GM21360 (cell line): ENCODE data around the gene COG5.

ENCODE experiments used
- ATAC-seq: cut with Tn5 transposase; IDR thresholded peaks from one replicate; pipeline ENCODE4 v1.9.1; 2021; ENCODE audit warnings: mild to moderate bottlenecking, moderate library complexity; ENCODE audit not compliant: unreplicated experiment

Gene COG5

DNA sequence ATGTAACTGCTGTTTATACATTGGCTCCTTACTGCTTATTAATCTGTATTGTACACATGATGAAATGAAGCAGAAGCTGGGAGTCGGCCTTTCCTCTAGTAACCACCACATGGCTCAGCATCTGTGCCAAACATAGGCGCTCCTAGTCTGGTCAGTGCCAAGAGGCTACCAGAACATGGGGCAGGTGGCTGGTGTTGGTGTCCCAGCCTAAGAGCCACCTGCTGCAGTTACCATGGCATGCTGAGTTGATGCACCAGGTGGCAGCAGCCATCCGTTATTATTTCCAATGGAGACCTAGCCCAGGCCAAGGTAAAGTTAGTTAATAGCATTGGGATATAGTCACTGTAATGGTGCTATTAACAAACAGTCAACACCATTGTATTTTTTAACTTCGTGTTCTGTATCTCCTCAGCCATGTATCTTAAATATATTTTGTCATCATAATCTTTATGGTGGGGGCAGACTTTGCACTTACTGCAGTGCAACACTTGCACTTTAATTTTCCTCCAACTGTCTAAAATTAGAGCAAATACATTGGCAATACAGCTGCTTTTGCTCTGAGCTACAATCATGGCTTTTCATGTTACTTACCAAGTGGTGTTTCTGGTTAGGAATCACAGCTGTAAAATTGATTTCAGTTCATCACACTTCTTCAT is 361.8 kb downstream of the COG5 start:
- no peak for ATAC-seq

DNA sequence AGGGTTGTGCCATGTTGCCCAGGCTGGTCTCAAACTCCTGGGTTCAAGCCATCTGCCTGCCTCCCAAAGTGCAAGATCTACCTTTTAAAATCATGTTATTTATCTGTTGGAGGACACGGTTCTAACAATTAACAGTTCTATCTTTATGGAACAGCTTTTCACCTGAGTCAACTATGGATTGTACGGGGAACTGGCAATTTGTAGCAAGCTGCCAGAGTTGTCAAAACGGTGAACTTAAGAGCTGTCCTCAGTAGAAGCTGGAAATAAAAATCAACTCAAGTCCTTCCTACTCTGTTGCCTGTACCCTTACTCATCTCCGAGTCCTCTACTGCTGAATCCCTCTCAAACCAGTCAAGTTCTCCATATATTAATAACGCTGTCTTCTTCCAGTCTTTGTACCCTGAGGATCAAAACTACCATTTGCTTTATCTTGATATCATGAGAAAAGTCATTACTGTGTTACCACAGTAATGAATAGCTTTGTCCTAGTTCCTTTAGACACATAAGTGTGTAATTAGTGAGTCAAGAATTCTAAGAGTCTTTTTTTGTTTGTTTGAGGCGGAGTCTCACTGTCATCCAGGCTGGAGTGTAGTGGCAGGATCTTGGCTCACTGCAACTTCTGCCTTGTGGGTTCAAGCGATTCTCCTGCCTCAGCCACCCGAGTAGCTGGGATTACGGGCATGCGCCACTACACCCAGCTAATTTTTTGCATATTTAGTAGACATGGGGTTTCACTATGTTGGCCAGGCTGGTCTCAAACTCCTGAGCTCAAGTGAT is 366.7 kb downstream of the COG5 start:
- no peak for ATAC-seq

DNA sequence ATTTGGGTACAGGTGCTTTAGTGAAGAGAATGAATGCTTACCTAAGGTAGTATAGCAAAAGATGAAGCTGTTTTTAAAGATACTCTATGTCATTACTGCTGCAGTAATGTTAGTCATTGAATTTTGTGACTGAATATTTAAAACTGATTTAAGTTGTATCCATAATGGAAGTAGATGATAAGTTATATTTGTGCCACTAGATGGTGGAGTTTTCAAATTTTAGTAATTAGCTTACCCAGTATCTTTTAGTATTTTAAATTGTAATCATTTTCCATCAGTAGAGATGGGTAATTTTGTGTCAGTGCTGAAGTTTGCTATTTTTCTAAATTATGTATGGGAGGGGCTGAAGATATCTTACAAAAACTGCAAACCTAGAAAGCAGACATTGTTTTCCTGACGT is 369.7 kb downstream of the COG5 start:
- no peak for ATAC-seq

DNA sequence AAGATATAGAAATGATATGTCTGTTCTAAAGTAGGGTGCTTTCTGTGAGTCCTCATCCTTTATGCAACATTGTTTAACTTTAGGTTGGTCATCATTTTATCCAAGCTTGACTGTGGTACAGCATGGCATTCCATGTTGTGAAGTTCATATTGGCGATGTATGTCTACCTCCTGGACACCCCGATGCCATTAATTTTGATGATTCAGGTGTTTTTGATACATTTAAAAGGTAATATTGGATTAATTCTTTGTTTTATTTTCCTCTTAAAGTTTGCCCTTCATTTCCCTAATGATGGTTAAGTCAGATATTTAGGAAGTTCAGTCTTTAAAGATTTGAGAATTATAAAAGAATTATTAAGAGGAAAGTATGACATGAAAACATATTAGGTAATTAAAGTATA is 373.6 kb downstream of the COG5 start:
- ATAC-seq, result no peak

DNA sequence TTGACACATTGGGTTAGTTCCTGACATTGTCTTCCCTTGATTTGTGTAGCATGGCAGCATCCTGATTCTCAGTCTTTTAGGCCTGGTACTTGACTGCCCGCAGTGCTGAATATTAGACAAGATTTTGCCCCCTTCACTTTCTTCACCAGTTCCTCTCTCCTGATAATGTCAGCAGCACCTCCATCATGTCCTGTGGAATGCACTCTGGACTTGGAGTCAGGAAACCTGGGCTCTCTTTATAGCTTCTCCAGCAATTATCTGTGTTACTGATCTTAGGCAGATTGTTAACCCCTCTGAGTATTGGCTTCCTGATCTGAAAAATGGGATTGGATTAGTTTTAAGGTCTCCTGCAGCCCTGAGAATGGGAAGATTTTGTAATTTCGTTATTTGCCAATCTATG is 375.9 kb downstream of the COG5 start:
- ATAC-seq, result no peak

DNA sequence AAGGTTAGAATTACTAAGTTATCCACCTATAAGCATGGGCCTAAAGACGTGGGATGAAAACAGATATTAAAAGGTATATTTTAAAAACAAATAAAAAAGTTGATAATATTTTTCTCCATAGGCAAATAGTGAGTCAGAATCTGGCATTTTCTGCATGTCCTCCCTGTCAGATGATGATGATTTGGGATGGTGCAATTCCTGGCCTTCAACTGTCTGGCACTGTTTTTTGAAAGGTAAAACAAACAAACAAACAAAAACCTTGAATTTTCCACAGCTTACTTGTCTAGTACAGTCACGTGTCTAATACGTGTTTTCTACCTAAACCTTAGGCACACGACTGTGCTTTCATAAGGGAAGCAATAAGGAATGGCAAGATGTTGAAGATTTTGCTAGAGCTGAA is 377.5 kb downstream of the COG5 start:
- ATAC-seq, result no peak

DNA sequence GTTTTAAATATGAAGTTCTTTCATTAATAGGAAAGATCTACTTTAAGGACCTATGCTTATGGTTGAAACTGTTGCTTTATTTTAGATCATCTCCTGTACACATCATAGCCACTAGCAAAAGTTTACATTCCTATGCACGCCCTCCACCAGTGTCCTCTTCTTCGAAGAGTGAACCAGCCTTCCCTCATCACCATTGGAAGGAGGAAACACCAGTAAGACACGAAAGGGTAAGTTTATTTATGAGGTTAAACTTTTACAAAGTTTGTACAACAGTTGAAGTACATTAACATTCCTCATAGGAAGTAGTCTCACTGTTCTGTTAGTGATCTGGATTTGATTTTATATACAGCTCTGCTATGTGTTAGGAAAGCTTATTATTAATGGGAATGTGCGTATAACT is 378.0 kb downstream of the COG5 start:
- ATAC-seq, result no peak

DNA sequence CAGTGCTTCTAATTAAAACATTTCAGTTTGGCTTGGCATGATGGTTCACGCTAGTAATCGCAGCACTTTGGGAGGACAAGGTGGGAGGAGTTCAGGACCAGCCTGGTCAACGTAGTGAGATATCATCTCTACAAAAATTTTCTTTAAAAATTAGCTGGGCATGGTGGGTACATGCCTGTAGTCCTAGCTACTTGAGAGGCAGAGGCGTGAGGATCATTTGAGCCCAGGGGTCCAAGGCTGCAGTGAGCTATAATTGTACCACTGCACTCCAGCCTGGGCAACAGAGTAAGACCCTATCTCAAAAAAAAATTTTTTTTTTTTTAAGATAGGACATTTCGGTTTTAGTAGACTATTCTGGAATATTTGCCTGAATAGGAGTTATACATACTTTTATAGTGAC is 382.5 kb downstream of the COG5 start:
- ATAC-seq, result no peak

DNA sequence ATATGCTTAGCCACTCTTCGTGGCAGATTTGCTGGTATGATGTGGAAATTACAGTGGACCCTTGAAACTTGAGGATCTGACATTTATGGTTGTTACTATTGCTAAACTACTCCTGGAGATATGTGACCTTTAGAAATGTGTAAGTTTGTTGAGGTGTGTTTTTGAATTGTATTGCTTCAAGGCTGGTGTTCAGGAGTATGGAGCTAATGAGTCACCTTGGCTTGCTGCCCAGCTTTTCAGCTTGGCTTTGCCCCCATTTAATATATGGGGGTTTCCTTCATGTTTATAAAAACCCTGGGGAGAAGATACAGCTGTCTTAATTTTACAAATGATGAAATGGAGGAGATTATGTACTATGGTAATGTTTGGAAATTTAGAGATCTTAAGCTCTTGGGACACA is 383.3 kb downstream of the COG5 start:
- no peak for ATAC-seq

DNA sequence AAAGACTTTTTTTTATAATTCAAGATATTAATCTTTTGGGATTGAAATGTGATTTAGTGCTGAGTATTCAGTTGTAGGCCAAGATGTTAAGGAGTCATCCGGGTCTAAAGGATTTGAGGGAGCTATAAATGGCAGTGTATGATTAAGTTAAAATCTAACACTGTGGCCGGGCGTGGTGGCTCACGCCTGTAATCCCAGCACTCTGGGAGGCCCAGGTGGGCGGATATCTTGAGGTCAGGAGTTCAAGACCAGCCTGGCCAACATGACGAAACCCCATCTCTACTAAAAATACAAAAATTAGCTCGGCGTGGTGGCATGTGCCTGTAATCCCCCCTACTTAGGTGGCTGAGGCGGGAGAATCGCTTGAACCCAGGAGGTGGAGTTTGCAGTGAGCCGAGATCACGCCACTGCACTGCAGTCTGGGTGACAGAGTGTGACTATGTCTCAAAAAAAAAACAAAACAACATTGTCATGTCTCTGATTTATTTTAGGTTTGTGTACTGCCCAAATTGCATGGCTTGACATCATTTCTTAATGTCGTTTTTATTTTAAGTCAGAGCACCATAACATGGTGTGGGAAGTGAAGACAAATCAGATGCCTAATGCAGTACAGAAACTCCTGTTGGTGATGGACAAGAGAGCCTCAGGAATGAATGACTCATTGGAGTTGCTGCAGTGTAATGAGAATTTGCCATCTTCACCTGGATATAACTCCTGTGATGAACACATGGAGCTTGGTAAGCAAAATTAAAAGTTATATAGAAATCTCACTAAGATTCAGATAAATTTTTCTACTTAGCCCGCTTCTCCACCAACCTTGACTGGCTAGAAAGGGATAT is 384.2 kb downstream of the COG5 start:
- no peak for ATAC-seq

DNA sequence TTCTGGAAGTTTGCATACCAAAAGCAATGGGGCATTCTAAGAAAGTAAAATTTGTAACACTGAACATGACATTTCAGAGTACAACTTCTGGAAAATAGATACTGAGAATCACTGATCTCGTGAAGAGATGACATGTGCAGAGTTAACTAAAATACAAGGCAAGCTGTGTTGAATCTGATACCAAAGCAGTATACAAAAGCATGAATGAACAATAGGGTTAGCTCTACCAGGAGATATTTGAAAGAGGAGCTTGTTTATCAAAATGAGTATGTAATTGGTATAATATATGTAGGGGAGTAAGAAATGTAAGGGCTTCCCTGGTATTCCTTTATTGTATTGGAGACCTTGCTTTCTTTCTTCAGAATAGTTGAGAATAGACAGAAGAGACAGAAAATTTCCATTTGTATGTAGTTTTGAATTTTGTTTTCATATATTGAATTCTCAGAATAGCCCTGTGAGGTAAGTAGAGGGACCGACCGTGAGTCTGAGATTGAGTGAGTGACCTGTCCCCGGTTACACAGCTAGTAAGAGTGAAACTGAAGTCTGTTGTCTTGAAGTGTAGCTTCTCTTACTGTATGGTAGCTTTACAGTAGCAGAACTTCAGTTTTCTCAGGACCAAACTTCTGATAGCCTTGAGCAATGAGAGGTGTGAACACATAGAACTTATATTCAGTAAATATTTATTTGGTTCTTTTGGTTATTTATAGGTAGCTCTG is 389.9 kb downstream of the COG5 start:
- peak; percentile 50 for ATAC-seq

DNA sequence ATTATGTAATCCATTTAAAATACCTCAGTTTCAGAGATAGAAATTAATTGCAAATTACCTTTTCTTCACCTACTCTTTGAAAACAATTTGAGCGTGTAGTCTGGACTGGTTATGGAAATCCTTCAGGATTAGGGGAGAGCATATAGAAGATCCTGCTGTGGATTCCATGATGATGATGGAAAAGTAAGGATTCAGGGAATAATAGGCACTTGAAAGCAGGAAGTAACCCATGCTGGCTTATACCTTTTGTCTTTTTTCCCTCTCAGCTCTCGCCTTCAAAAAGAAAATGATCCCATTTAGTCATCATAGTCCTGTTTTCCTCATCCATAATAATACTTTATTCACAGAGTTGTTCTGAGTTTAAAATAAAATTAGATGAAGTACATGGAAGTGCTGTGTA is 390.5 kb downstream of the COG5 start:
- no peak for ATAC-seq

DNA sequence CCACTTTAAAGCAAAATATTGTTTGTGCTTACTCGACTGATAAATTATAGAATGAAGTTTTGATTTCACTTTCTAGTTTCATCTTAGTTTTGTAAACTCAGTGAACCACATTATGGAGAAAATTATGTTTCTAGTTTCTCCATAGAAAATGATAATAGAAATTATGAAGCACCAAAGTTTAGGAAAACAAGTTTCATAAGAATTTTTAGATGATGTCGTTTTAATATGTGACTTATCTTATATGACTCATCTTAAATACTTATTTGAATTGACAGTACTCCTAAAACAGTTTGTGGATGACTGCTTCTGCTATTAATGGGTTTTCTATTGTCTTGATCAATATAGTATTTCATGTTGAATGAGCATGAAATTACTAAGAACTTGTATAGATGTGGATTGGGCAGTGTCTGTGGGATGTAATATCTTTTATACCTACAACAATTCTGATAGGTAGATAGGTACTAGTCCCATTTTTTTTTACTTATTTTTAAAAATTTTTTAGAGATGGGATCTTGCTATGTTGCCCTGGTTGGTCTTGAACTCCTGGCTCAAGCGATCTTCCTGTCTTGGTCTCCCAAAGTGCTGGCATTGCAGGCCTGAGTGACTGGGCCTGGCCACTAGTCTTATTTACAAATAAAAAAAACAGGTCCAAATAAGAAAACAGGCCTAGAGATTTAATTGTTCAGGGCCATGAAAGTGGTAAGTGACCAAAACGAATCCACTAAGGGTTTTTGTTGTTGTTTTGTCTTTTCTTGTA is 391.3 kb downstream of the COG5 start:
- no peak for ATAC-seq

DNA sequence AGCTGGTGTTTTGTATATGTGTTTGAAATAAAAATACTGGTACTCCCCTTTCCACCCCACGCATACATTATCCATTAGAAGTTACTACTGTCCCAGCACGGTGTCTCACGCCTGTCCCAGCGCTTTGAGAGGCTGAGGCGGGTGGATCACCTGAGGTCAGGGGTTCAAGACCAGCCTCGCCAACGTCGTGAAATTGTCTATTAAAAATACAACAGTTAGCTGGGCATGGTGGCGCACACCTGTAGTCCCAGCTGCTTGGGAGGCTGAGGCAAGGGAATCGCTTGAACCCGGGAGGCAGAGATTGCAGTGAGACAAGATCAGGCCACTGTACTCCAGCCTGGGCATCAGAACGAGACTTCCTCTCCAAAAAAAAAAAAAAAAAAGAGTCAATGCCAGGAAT is 392.2 kb downstream of the COG5 start:
- no peak for ATAC-seq

DNA sequence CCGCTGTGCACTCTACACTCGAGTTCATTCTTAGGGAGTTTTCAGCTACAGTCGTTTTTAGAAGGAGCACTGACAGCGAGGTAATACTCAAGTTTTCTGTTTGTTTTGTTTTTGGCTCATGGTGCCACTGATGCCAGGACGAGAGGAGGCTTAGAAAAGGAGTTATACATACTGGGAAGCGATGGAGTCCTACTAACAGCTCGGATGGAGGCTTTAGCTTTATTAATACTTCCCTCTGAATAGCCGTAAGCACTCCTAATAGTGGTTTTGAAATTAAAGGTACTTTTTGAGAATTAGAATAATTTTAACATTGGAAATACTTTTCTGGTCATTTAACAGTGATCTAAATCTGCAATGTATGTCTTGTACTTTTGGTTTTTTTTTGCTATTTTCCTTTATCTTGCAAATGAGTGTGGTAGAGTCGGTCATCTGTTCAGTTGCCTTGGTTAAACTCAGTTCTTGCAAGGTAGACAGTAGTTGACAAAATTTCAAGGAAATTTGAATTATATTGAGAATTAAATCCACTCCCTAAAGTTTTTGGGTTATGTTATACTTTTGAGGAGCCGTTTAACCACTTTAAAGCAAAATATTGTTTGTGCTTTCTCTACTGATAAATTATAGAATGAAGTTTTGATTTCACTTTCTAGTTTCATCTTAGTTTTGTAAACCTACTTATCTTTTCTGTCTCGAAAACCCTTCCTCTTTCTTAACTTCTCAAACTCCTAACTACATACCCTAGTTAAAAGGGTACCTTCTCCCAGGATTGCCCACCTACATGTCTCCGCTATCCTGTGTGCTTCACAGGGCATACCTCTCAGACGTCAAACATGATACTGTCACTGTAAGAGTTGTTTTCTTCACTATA is 393.4 kb downstream of the COG5 start:
- no peak for ATAC-seq

DNA sequence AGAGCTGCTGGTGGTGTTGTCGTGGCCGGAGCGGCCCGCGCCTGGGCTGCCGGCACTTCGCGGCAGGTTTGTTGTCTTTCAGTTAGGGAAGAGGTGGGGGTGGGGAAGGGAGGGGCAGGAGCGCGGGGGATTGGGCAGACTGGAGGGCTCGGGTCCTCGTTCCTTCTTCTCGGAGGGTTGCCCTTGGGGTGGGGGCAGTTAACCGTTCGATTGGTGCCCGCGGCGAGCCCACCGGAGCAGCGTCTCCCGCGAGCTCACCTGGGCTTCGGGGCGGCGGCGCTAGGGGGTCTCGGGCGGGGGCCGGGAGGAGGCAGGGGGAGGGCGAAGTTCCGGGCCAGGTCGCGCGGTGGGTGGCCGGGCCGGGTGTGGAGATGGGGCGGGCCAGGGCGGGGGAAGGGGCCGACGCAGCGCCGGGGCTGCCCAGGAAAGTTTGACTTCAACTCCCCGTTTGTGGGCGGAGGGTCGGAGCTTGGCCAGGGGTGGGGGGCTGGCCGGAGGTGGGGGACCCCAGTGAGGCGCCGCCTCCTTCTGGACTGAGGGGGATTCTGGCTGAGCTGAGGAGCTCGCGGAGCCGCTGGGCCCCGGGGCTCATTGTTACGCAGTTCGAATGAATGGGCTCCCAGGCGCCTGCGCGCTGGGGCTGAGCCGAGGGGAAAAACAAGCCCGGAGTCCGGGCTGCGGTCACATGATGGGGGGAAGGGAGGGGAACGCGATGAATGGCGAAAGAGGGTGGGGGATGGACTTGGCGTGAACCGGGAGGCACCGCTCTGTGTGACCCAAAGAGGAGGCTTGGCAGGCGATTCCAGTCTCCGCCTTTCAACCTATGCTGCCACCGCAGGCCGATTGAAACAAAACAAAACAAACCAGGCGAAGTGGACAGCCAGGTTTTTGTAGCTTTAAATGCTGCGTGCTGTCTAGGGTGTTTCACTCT is 394.3 kb downstream of the COG5 start:
- ATAC-seq, result peak; percentile 25

DNA sequence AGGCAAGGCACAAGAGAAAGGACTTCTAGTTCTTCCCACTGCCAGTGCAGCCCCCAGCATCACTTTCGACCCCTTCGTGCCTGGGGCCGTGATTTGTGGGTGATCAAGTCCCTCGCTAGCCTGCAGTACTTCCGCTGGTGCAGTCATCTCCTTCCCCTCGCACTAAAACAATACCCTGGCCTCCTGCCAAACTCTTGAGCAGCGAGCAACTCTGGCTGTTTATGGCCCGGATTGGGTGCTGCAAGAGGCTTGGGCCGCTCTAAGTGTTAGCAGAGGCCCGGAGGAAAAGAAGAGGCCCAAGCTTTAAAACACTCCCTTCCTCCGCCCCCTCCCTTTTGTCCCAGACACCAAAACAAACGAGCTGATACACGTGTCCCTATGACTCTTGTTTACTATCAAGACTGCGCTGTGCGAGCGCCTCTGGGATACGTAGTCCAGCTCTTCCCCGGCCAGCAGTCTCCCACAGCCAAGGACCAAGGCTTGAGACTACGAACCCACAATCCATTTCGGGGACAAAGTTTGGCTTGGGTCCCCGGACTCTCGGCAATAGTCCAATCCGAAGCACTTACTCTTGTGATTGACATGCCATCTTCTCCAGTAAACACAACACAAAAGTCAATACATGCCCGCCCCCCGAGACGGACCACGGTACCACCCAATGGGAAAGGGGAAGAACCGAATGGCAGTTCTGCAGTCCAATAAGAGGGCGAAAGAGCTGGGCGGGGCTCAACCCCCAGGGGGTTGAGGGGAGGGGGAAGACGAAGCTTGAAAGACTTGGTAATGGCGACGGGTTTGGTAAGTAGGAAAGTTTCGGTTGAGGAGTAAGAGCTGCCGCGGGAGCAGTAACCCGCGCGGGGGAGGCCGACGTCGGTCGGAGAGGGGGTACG is 395.2 kb downstream of the COG5 start, which contains the start of gene HBP1:
TSS of gene HBP1 (plus strand) at position 771 of the 887 bp plus-strand sequence. CDS start 10,891 bp downstream, outside the sequence.
- peak; percentile 85 for ATAC-seq
